ENCODE data around the gene TNRC6A. TPM values are rescaled to one million over a fixed set of nuclear protein-coding genes. Genes with fewer than 3 reads are reported as not detected.
"Not testable (repeated sequence)": the region's sequence is repeated elsewhere in the genome, so short reads cannot be mapped to it uniquely, and the experiment has no call there.

Gene TNRC6A
- total RNA-seq, 6 experiments from 2014 or later, result 17.0 to 38.4 (median 23.1) TPM

- TF ChIP-seq POLR2A (IDR thresholded peaks at IDR 0.05), result no peak
- no peak for TF ChIP-seq CTCF (IDR thresholded peaks at IDR 0.05)
- peak overlapping the region in 1 of 3 donors; percentile 5 for H3K27ac ChIP-seq
- H3K4me3 ChIP-seq, result no peak overlapping the region
- WGBS (ENCODE audit: insufficient coverage, low coverage, low lambda C conversion rate, missing lambda C conversion rate), result 34% methylated on average over 2 of the region's 2 CpGs
- H3K27me3 ChIP-seq, result no peaks in the 10 kb centered on the region
- H3K36me3 ChIP-seq, result no peaks in the 10 kb centered on the region
- no peaks in the 10 kb centered on the region for H3K9me3 ChIP-seq
- ATAC-seq, result peak; percentile 59 to 95 (median 68)
- no peak for DNase-seq
- intact Hi-C loops (cut with DNase I), result no loop called here
- H3K4me1 ChIP-seq, result peaks cover 0 to 26% (median 10%) of the 10 kb centered on the region in 4 donors
Observed at GRCh38 chr16:24748242-24748641, 18.8 kb downstream of the TNRC6A start.

GRCh38 chr16:24749310-24749709 lies 19.9 kb downstream of the TNRC6A start:
- H3K4me1 ChIP-seq, result peaks cover 0 to 26% (median 10%) of the 10 kb centered on the region in 4 donors
- TF ChIP-seq POLR2A (IDR thresholded peaks at IDR 0.05) (no peak), CTCF (IDR thresholded peaks at IDR 0.05) (no peak)
- intact Hi-C loops (cut with DNase I), result no loop called here
- DNase-seq, result no peak
- H3K27me3 ChIP-seq, result no peaks in the 10 kb centered on the region
- no peak overlapping the region for H3K4me3 ChIP-seq
- H3K27ac ChIP-seq, result no peak overlapping the region
- no peaks in the 10 kb centered on the region for H3K9me3 ChIP-seq
- no peaks in the 10 kb centered on the region for H3K36me3 ChIP-seq
- no peak for ATAC-seq

GRCh38 chr16:24749872-24750271 lies 20.4 kb downstream of the TNRC6A start:
- H3K36me3 ChIP-seq; intact Hi-C loops (cut with DNase I); H3K27me3 ChIP-seq; H3K9me3 ChIP-seq; ATAC-seq; H3K27ac ChIP-seq; H3K4me3 ChIP-seq; DNase-seq: not testable (repeated sequence)
- 75% methylated on average over 3 of the region's 5 CpGs for WGBS (ENCODE audit: insufficient coverage, low coverage, low lambda C conversion rate, missing lambda C conversion rate)
- peaks cover 0 to 21% (median 10%) of the 10 kb centered on the region in 4 donors for H3K4me1 ChIP-seq

- intact Hi-C loops (cut with DNase I), result no loop called here
- Histone ChIP-seq H3K4me1 (peaks cover 0 to 5% (median 2%) of the 10 kb centered on the region in 4 donors), H3K36me3 (no peaks in the 10 kb centered on the region), H3K9me3 (no peaks in the 10 kb centered on the region), H3K27me3 (no peaks in the 10 kb centered on the region), H3K4me3 (no peak overlapping the region), H3K27ac (no peak overlapping the region)
- no peak for DNase-seq
- no peak for TF ChIP-seq CTCF (IDR thresholded peaks at IDR 0.05)
- TF ChIP-seq POLR2A (IDR thresholded peaks at IDR 0.05), result no peak
- ATAC-seq, result no peak
Observed at GRCh38 chr16:24753000-24753399, 23.5 kb downstream of the TNRC6A start.

GRCh38 chr16:24753437-24753836 lies 24.0 kb downstream of the TNRC6A start:
- TF ChIP-seq POLR2A (IDR thresholded peaks at IDR 0.05) (no peak), CTCF (IDR thresholded peaks at IDR 0.05) (no peak)
- Histone ChIP-seq H3K36me3 (peaks cover 0 to 2% (median 0%) of the 10 kb centered on the region in 4 donors), H3K27ac (no peak overlapping the region), H3K4me3 (no peak overlapping the region), H3K4me1 (peaks cover 0 to under 1% (median 0%) of the 10 kb centered on the region in 4 donors), H3K9me3 (no peaks in the 10 kb centered on the region), H3K27me3 (no peaks in the 10 kb centered on the region)
- WGBS (ENCODE audit: insufficient coverage, low coverage, low lambda C conversion rate, missing lambda C conversion rate), result 94% methylated on average over 3 of the region's 3 CpGs
- ATAC-seq (peak in 1 of 4 donors; percentile 22), DNase-seq (no peak)
- intact Hi-C loops (cut with DNase I), result no loop called here

Measured in right lobe of liver (tissue), 6 donors.